Breast epithelium (tissue), 4 donors: ENCODE data around the gene FAM83C. TPM values are rescaled to one million over a fixed set of nuclear protein-coding genes. Genes with fewer than 3 reads are reported as not detected.
"Not testable (repeated sequence)": the region's sequence is repeated elsewhere in the genome, so short reads cannot be mapped to it uniquely, and the experiment has no call there.

Experiments
- DNase-seq, 2 donors: peaks; one replicate each; pipeline ENCODE4 v3.0.0-alpha.2; 2019; ENCODE audit warnings: low spot score in 2 of 2
- H3K27ac ChIP-seq, 2 donors: fragments of 200-600 bp; sonication (generic) in 1 of 2; one replicate each; pipeline ENCODE4 v1.5.1; 2016 to 2019; ENCODE audit warnings: mild to moderate bottlenecking in 1 of 2
- H3K27me3 ChIP-seq, 2 donors: fragments of 200-600 bp; sonication (generic) in 1 of 2; one replicate each; pipeline versions ENCODE4 v1.5.1 to v1.6.0; 2017 to 2019; ENCODE audit warnings: control low read depth in 1 of 2, mild to moderate bottlenecking in 1 of 2
- H3K36me3 ChIP-seq: fragments of 200-600 bp; one replicate; pipeline ENCODE4 v1.5.1; 2019
- H3K4me1 ChIP-seq, 2 donors: fragments of 200-600 bp; sonication (generic); one replicate each; pipeline ENCODE4 v1.5.1; 2016 to 2019; ENCODE audit warnings: control low read depth in 1 of 2
- H3K4me3 ChIP-seq, 3 donors: fragments of 200-600 bp; sonication (generic); 1 replicate in 2 of 3; 2 replicates in 1 of 3; pipeline ENCODE4 v1.5.1; 2016 to 2019; ENCODE audit warnings: mild to moderate bottlenecking in 3 of 3, moderate library complexity in 2 of 3
- H3K9me3 ChIP-seq, 2 donors: fragments of 200-600 bp; sonication (generic) in 1 of 2; one replicate each; pipeline ENCODE4 v1.5.1; 2016 to 2019; ENCODE audit warnings: control low read depth in 1 of 2
- CTCF ChIP-seq, 3 donors: fragments of 450-650 bp; IDR thresholded peaks; one replicate each; pipeline ENCODE4 v1.5.1; 2016 to 2017; ENCODE audit warnings: antibody characterized with exemption in 3 of 3, mild to moderate bottlenecking in 3 of 3, moderate library complexity in 3 of 3
- POLR2A ChIP-seq: fragments of 450-650 bp; IDR thresholded peaks from one replicate; pipeline ENCODE4 v1.6.1; 2016; ENCODE audit warnings: antibody characterized with exemption, mild to moderate bottlenecking, moderate library complexity
- POLR2AphosphoS5 ChIP-seq, 3 donors: sonication (generic); formaldehyde crosslinking; IDR thresholded peaks; one replicate each; pipeline ENCODE4 v1.6.1; 2017; ENCODE audit warnings: antibody characterized with exemption in 3 of 3
- intact Hi-C: fragments of 100-400 bp; cut with DNase I; formaldehyde crosslinking; loops from one replicate; pipeline ENCODE4 v1.15.1; 2023; ENCODE audit warnings: low total_unique reads
- total RNA-seq, 3 donors: library from RNA; depleted of rRNA; stranded (reverse); fragments of >200 nt; gene quantifications; one replicate each; pipeline ENCODE4 v1.1.0, GENCODE V29; 2016

The FAM83C gene
- total RNA-seq, 3 donors from 2014 or later: 0.15 TPM; not detected in 2

- no peak for TF ChIP-seq POLR2AphosphoS5 (IDR thresholded peaks at IDR 0.05)
- no peak for TF ChIP-seq POLR2A
- TF ChIP-seq CTCF (IDR thresholded peaks at IDR 0.05): no peak
- intact Hi-C loops: no loop called here
These were observed 37.7 kb downstream of the FAM83C start for GRCh38 chr20:35254448-35254999.

GRCh38 chr20:35253010-35253409 is 39.2 kb downstream of the FAM83C start:
- DNase-seq: no peak
- H3K36me3 ChIP-seq: no peaks in the 10 kb centered on the region
- no peaks in the 10 kb centered on the region for H3K4me1 ChIP-seq
- no peak for TF ChIP-seq CTCF (IDR thresholded peaks at IDR 0.05)
- TF ChIP-seq POLR2AphosphoS5 (IDR thresholded peaks at IDR 0.05): no peak
- no peak for TF ChIP-seq POLR2A
- no peaks in the 10 kb centered on the region for H3K9me3 ChIP-seq
- no peak overlapping the region for H3K27ac ChIP-seq
- no peaks in the 10 kb centered on the region for H3K27me3 ChIP-seq
- intact Hi-C loops: no loop called here
- H3K4me3 ChIP-seq: no peak overlapping the region

More at GRCh38 chr20:35254448-35254999, 37.7 kb downstream of the FAM83C start:
- no peak overlapping the region for H3K4me3 ChIP-seq
- DNase-seq: no peak
- H3K27ac ChIP-seq: no peak overlapping the region
- no peaks in the 10 kb centered on the region for H3K9me3 ChIP-seq
- H3K4me1 ChIP-seq: no peaks in the 10 kb centered on the region
- H3K27me3 ChIP-seq: no peaks in the 10 kb centered on the region
- H3K36me3 ChIP-seq: no peaks in the 10 kb centered on the region

- H3K4me3 ChIP-seq, H3K4me1 ChIP-seq, H3K27ac ChIP-seq, H3K9me3 ChIP-seq, H3K36me3 ChIP-seq, intact Hi-C loops, DNase-seq, H3K27me3 ChIP-seq: not testable (repeated sequence)
These were observed 39.6 kb downstream of the FAM83C start for GRCh38 chr20:35252598-35252997.

GRCh38 chr20:35252037-35252461 is 40.2 kb downstream of the FAM83C start:
- no peaks in the 10 kb centered on the region for H3K27me3 ChIP-seq
- H3K9me3 ChIP-seq: no peaks in the 10 kb centered on the region
- H3K36me3 ChIP-seq: no peaks in the 10 kb centered on the region
- intact Hi-C loops: no loop called here
- no peak overlapping the region for H3K4me3 ChIP-seq
- no peak for DNase-seq
- no peak for TF ChIP-seq CTCF (IDR thresholded peaks at IDR 0.05)
- TF ChIP-seq POLR2AphosphoS5 (IDR thresholded peaks at IDR 0.05): no peak
- TF ChIP-seq POLR2A: no peak
- H3K27ac ChIP-seq: no peak overlapping the region
- no peaks in the 10 kb centered on the region for H3K4me1 ChIP-seq

GRCh38 chr20:35251613-35251940 is 40.6 kb downstream of the FAM83C start:
- no peak for DNase-seq
- no peak for TF ChIP-seq POLR2AphosphoS5 (IDR thresholded peaks at IDR 0.05)
- TF ChIP-seq POLR2A: no peak
- no peak for TF ChIP-seq CTCF (IDR thresholded peaks at IDR 0.05)
- intact Hi-C loops: no loop called here
- no peaks in the 10 kb centered on the region for H3K9me3 ChIP-seq
- H3K36me3 ChIP-seq: no peaks in the 10 kb centered on the region
- H3K27ac ChIP-seq: no peak overlapping the region
- H3K27me3 ChIP-seq: no peaks in the 10 kb centered on the region
- H3K4me3 ChIP-seq: no peak overlapping the region
- no peaks in the 10 kb centered on the region for H3K4me1 ChIP-seq
